SK-N-SH (cell line): ENCODE measurements around the gene ADAMTS9. TPM values are rescaled to one million over a fixed set of nuclear protein-coding genes. Genes with fewer than 3 reads are reported as not detected.

Experiments used
- CTCF ChIA-PET: fragments of 300-600, 350-600 bp; formaldehyde crosslinking; extraction: SDS; loops from one replicate; lab custom pipeline; 2021; lab: Yijun Ruan, JAX
- POLR2A ChIA-PET: fragments of 350-600 bp; sonication (Branson Sonifier 250); formaldehyde crosslinking; extraction: SDS; loops from one replicate; lab custom pipeline; 2020; ENCODE audit warnings: antibody characterized with exemption, inconsistent platforms; lab: Yijun Ruan, JAX
- DNase-seq: peaks from one replicate; pipeline ENCODE4 v3.0.0; 2012
- H2AFZ ChIP-seq: fragments of 200-600 bp; sonication (generic); 2 replicates; pipeline ENCODE4 v1.8.1; 2016; ENCODE audit warnings: antibody characterized with exemption, mild to moderate bottlenecking, low read depth
- H3F3A ChIP-seq: fragments of 200-600 bp; sonication (generic); replicated peaks from 2 replicates; pipeline ENCODE3; 2016; ENCODE audit warnings: antibody characterized with exemption, mild to moderate bottlenecking; ENCODE audit not compliant: insufficient read depth
- H3K27ac ChIP-seq, 2 experiments: fragments of 200-500 bp in 1 of 2; fragments of 200-600 bp in 1 of 2; sonication (Bioruptor generic) in 1 of 2; sonication (generic), shearing (Covaris generic) in 1 of 2; 2 replicates each; pipeline versions ENCODE4 v1.5.1 to v1.6.1; 2014 to 2016; ENCODE audit warnings: low read depth in 2 of 2, inconsistent platforms in 1 of 2, low read length in 1 of 2, mild to moderate bottlenecking in 1 of 2, mixed read lengths in 1 of 2
- H3K27me3 ChIP-seq: fragments of 200-600 bp; sonication (generic), shearing (Covaris generic); 2 replicates; pipeline ENCODE4 v1.6.1; 2016; ENCODE audit warnings: mixed run types; ENCODE audit not compliant: insufficient read depth
- H3K36me3 ChIP-seq, 2 experiments: fragments of 200-500 bp in 1 of 2; fragments of 200-600 bp in 1 of 2; sonication (Bioruptor generic) in 1 of 2; sonication (generic) in 1 of 2; replicated peaks in 1 of 2; 2 replicates each; pipeline versions ENCODE3 to v1.5.1; 2014 to 2016; ENCODE audit warnings: low read length in 1 of 2, mild to moderate bottlenecking in 1 of 2; ENCODE audit not compliant: insufficient read depth in 2 of 2, control insufficient read depth in 1 of 2
- H3K4me1 ChIP-seq, 2 experiments: fragments of 200-500 bp in 1 of 2; fragments of 200-600 bp in 1 of 2; sonication (Bioruptor generic) in 1 of 2; sonication (generic), shearing (Covaris generic) in 1 of 2; 2 replicates each; pipeline versions ENCODE4 v1.5.1 to v1.6.1; 2014 to 2016; ENCODE audit warnings: low read depth in 1 of 2, low read length in 1 of 2, mixed run types in 1 of 2; ENCODE audit not compliant: insufficient read depth in 2 of 2, control insufficient read depth in 1 of 2
- H3K4me2 ChIP-seq: fragments of 200-600 bp; sonication (generic), shearing (Covaris generic); 2 replicates; pipeline ENCODE4 v1.6.1; 2017; ENCODE audit warnings: mixed run types
- H3K4me3 ChIP-seq, 2 experiments: fragments of 200-500 bp in 1 of 2; fragments of 200-600 bp in 1 of 2; sonication (Bioruptor generic) in 1 of 2; sonication (generic), shearing (Covaris generic) in 1 of 2; 2 replicates each; pipeline versions ENCODE4 v1.5.1 to v1.8.1; 2014 to 2016; ENCODE audit warnings: low read depth in 2 of 2, inconsistent platforms in 1 of 2, low read length in 1 of 2, mild to moderate bottlenecking in 1 of 2, mixed read lengths in 1 of 2, moderate library complexity in 1 of 2
- H3K79me2 ChIP-seq: fragments of 200-600 bp; sonication (generic); 2 replicates; pipeline ENCODE4 v1.8.1; 2017; ENCODE audit warnings: mild to moderate bottlenecking; ENCODE audit not compliant: insufficient read depth
- H3K9ac ChIP-seq: fragments of 200-600 bp; sonication (generic); 2 replicates; pipeline ENCODE4 v1.6.1; 2017; ENCODE audit warnings: mixed run types
- H3K9me2 ChIP-seq: fragments of 200-600 bp; sonication (generic); 2 replicates; pipeline ENCODE4 v1.6.1; 2017; ENCODE audit warnings: mixed run types
- H3K9me3 ChIP-seq: fragments of 200-600 bp; sonication (generic); 2 replicates; pipeline ENCODE4 v1.6.1; 2017; ENCODE audit warnings: mixed run types, mild to moderate bottlenecking, moderate library complexity
- H4K20me1 ChIP-seq: fragments of 200-600 bp; sonication (generic); 2 replicates; pipeline ENCODE4 v1.6.1; 2017; ENCODE audit warnings: mild to moderate bottlenecking, mixed run types; ENCODE audit not compliant: insufficient read depth
- CHD2 ChIP-seq: fragments of 150-350 bp; IDR thresholded peaks from 2 replicates; pipeline ENCODE4 v1.6.1; 2018; ENCODE audit warnings: low read length; ENCODE audit not compliant: partially characterized antibody
- EP300 ChIP-seq, 2 experiments: IDR thresholded peaks; 2 replicates each; pipeline versions ENCODE4 v1.4.0 to v1.6.1; 2012; ENCODE audit warnings: borderline replicate concordance in 1 of 2, low read depth in 1 of 2, low read length in 1 of 2
- EZH2phosphoT487 ChIP-seq: fragments of 200-600 bp; sonication (generic); IDR thresholded peaks from 2 replicates; pipeline ENCODE4 v1.6.1; 2017; ENCODE audit warnings: low read depth, mixed run types, mild to moderate bottlenecking, antibody characterized with exemption, moderate library complexity, borderline replicate concordance
- FOXJ3 ChIP-seq: sonication (generic); formaldehyde crosslinking; IDR thresholded peaks from 2 replicates; pipeline ENCODE4 v1.5.1; 2020; ENCODE audit warnings: mild to moderate bottlenecking, missing genetic modification reagents
- FOXM1 ChIP-seq: IDR thresholded peaks from 2 replicates; pipeline ENCODE4 v1.4.0; 2012; ENCODE audit warnings: low read depth, mild to moderate bottlenecking
- GABPA ChIP-seq: IDR thresholded peaks from 2 replicates; pipeline ENCODE4 v1.4.0; 2012; ENCODE audit warnings: low read depth, mild to moderate bottlenecking
- GATA2 ChIP-seq: sonication (generic); formaldehyde crosslinking; IDR thresholded peaks from 2 replicates; pipeline ENCODE4 v1.5.0; 2020; ENCODE audit warnings: mild to moderate bottlenecking, missing genetic modification reagents
- NFIC ChIP-seq: IDR thresholded peaks from 2 replicates; pipeline ENCODE4 v1.4.0; 2012; ENCODE audit warnings: borderline replicate concordance
- NRF1 ChIP-seq: IDR thresholded peaks from 2 replicates; pipeline ENCODE4 v1.6.1; 2012; ENCODE audit warnings: low read depth, mild to moderate bottlenecking, low read length
- POLR2AphosphoS5 ChIP-seq: IDR thresholded peaks from 2 replicates; pipeline ENCODE4 v1.6.1; 2012; ENCODE audit warnings: low read depth, low read length
- RAD21 ChIP-seq: IDR thresholded peaks from 2 replicates; pipeline ENCODE4 v1.6.1; 2012; ENCODE audit warnings: mild to moderate bottlenecking, low read length
- RCOR1 ChIP-seq: fragments of 150-350 bp; IDR thresholded peaks from 2 replicates; pipeline ENCODE4 v1.6.1; 2017; ENCODE audit warnings: antibody characterized with exemption, low read length
- RFX5 ChIP-seq: IDR thresholded peaks from 2 replicates; pipeline ENCODE4 v1.6.1; 2012; ENCODE audit warnings: mild to moderate bottlenecking, improper control_type of control experiment, low read length
- RXRA ChIP-seq: IDR thresholded peaks from 2 replicates; pipeline ENCODE4 v1.4.0; 2012; ENCODE audit warnings: low read depth, mild to moderate bottlenecking, borderline replicate concordance
- SIN3A ChIP-seq: IDR thresholded peaks from 2 replicates; pipeline ENCODE4 v1.6.1; 2012; ENCODE audit warnings: low read depth, mild to moderate bottlenecking, low read length, moderate library complexity, borderline replicate concordance
- TAF1 ChIP-seq: IDR thresholded peaks from 2 replicates; pipeline ENCODE4 v1.6.1; 2012; ENCODE audit warnings: low read depth, mild to moderate bottlenecking, low read length, moderate library complexity, borderline replicate concordance
- TCF12 ChIP-seq: IDR thresholded peaks from 2 replicates; pipeline ENCODE4 v1.4.0; 2012
- TEAD4 ChIP-seq: IDR thresholded peaks from 2 replicates; pipeline ENCODE4 v1.4.0; 2012; ENCODE audit warnings: mild to moderate bottlenecking, borderline replicate concordance; ENCODE audit not compliant: insufficient read depth
- WGBS: methylation state at CpG from one replicate; pipeline ENCODE4 v1.1.6; 2017; ENCODE audit warnings: low lambda C conversion rate; 5-methylcytosine and 5-hydroxymethylcytosine counted together
- polyA plus RNA-seq, 3 experiments: library from polyadenylated mRNA; depleted of rRNA; stranded (reverse); fragments of >200 nt; gene quantifications; 2 replicates each; pipeline ENCODE4 v1.2.3, GENCODE V29; 2012
- TF ChIP-seq, protein P1 (sequence below): IDR thresholded peaks from 2 replicates; pipeline ENCODE4 v1.4.0; 2012; ENCODE audit warnings: low read depth, borderline replicate concordance
- TF ChIP-seq, protein P2 (sequence below): fragments of 150-350 bp; IDR thresholded peaks from 2 replicates; pipeline ENCODE4 v1.6.1; 2017; ENCODE audit warnings: antibody characterized with exemption, low read length, low read depth, borderline replicate concordance
- TF ChIP-seq, protein P3 (sequence below): IDR thresholded peaks from 2 replicates; pipeline ENCODE4 v1.4.0; 2012; ENCODE audit warnings: low read depth
- TF ChIP-seq, protein P4 (sequence below): IDR thresholded peaks from 2 replicates; pipeline ENCODE4 v1.4.0; 2012; ENCODE audit warnings: low read depth, borderline replicate concordance

Gene ADAMTS9
- polyA plus RNA-seq, 1 of the 3 experiments (the other 2 are of a cell fraction) = 4.1 TPM

DNA sequence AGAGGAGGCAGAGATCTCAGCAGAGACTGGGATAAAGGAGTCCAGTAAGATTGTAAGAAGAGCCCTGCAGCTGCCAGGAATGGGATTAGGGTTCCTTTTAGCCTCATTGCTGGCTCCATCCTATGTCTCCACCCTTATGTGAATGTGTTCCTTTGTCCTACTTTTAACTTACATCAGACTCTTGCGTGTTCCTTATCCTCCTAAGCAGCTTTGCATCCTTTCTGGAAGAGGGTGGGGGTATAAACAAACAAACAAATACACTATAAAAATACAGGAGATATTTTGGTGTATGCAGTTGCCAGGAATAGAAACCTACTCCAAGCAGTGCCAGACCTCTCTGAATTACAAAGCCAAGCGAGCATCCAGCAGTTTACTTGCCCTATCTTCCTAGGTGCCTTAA lies 194.7 kb downstream of the ADAMTS9 start:
- Histone ChIP-seq H3K27ac (no peak overlapping the region), H3K4me2 (no peak overlapping the region), H3K4me3 (no peak overlapping the region), H3K9ac (no peak overlapping the region), H3K79me2 (no peaks in the 10 kb centered on the region), H3K36me3 (no peaks in the 10 kb centered on the region), H2AFZ (no peak overlapping the region), H3K9me3 (no peaks in the 10 kb centered on the region), H3K27me3 (peaks cover 8% of the 10 kb centered on the region; the same call in 1 of the 2 replicates), H3K4me1 (peaks cover 0 to 36% of the 10 kb centered on the region in 2 experiments; a peak in 2 of 4 replicates), H4K20me1 (no peaks in the 10 kb centered on the region), H3F3A (no peaks in the 10 kb centered on the region), H3K9me2 (no peaks in the 10 kb centered on the region)
- ChIA-PET POLR2A (no interaction called here), CTCF (interaction anchor here (1.0 to 3.9 kb wide), 3 partner anchors 8 to 469 kb away, joined by 3 to 21 read pairs (median 9); no protein-coding TSS in a partner anchor)
- TF ChIP-seq GABPA (no peak), NFIC (no peak), EP300 (IDR thresholded peaks at IDR 0.05; ENCODE audit: borderline replicate concordance in 1 of 2, low read depth in 1 of 2, low read length in 1 of 2) (no peak), CHD2 (no peak), RFX5 (no peak), POLR2AphosphoS5 (no peak), RXRA (no peak), NRF1 (no peak), RAD21 (no peak), EZH2phosphoT487 (no peak), TAF1 (no peak), FOXJ3 (CRISPR knock-in tag) (no peak)
- TF ChIP-seq, protein P1, sequence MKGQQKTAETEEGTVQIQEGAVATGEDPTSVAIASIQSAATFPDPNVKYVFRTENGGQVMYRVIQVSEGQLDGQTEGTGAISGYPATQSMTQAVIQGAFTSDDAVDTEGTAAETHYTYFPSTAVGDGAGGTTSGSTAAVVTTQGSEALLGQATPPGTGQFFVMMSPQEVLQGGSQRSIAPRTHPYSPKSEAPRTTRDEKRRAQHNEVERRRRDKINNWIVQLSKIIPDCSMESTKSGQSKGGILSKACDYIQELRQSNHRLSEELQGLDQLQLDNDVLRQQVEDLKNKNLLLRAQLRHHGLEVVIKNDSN = no peak
- TF ChIP-seq, protein P2, sequence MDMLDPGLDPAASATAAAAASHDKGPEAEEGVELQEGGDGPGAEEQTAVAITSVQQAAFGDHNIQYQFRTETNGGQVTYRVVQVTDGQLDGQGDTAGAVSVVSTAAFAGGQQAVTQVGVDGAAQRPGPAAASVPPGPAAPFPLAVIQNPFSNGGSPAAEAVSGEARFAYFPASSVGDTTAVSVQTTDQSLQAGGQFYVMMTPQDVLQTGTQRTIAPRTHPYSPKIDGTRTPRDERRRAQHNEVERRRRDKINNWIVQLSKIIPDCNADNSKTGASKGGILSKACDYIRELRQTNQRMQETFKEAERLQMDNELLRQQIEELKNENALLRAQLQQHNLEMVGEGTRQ = no peak
- TF ChIP-seq, protein P3, sequence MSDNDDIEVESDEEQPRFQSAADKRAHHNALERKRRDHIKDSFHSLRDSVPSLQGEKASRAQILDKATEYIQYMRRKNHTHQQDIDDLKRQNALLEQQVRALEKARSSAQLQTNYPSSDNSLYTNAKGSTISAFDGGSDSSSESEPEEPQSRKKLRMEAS = no peak
- DNase-seq = no peak
- 66% methylated on average over 2 of the region's 2 CpGs for WGBS

DNA sequence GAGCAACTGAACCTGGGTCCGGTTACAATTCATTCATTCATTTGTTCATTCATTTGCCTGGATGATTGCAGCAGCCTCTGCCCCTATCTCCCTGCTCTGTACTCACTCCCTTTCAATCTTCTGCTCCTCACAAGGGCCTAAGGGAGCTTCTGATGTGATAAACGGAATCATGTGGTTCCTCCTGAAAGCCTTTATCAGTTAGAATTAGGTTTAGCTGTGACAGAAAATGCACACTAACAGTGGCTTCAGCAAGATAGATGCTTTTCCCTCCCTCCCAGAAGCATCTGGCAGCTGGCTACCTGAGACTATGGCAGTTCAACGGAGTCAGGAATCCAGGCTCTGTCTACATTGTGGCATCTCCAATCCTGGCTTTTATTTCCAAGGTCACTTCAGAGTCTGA lies 196.0 kb downstream of the ADAMTS9 start:
- 56% methylated on average over 3 of the region's 3 CpGs for WGBS
- H3K9me2 ChIP-seq = no peaks in the 10 kb centered on the region
- no peak overlapping the region for H3K4me3 ChIP-seq
- peak; percentile 57 for DNase-seq
- H3K27ac ChIP-seq = peak overlapping the region in 1 of 2 experiments; percentile 12; a peak in 1 of 4 replicates
- POLR2A ChIA-PET = no interaction called here
- CTCF ChIA-PET = interaction anchor here (1.6 to 3.0 kb wide), 3 partner anchors 41 to 468 kb away, joined by 4 to 9 read pairs (median 5); no protein-coding TSS in a partner anchor
- no peaks in the 10 kb centered on the region for H4K20me1 ChIP-seq
- H3K27me3 ChIP-seq = peaks cover 8% of the 10 kb centered on the region; the same call in 1 of the 2 replicates
- no peaks in the 10 kb centered on the region for H3K79me2 ChIP-seq
- H3K9ac ChIP-seq = no peak overlapping the region
- no peaks in the 10 kb centered on the region for H3K9me3 ChIP-seq
- no peak overlapping the region for H3K4me2 ChIP-seq
- peak; percentile 85; the same call in 1 of the 2 replicates for TF ChIP-seq RCOR1
- TF ChIP-seq GATA2 (CRISPR knock-in tag) = peak; percentile 87
- TF ChIP-seq, protein P3 = no peak
- TF ChIP-seq, protein P4, sequence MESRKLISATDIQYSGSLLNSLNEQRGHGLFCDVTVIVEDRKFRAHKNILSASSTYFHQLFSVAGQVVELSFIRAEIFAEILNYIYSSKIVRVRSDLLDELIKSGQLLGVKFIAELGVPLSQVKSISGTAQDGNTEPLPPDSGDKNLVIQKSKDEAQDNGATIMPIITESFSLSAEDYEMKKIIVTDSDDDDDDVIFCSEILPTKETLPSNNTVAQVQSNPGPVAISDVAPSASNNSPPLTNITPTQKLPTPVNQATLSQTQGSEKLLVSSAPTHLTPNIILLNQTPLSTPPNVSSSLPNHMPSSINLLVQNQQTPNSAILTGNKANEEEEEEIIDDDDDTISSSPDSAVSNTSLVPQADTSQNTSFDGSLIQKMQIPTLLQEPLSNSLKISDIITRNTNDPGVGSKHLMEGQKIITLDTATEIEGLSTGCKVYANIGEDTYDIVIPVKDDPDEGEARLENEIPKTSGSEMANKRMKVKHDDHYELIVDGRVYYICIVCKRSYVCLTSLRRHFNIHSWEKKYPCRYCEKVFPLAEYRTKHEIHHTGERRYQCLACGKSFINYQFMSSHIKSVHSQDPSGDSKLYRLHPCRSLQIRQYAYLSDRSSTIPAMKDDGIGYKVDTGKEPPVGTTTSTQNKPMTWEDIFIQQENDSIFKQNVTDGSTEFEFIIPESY = no peak
- TF ChIP-seq SIN3A = no peak
- TF ChIP-seq EP300 (IDR thresholded peaks at IDR 0.05; ENCODE audit: borderline replicate concordance in 1 of 2, low read depth in 1 of 2, low read length in 1 of 2) = peak in 1 of 2 experiments; percentile 72; a peak in 1 of 4 replicates
- no peak for TF ChIP-seq POLR2AphosphoS5
- TF ChIP-seq TEAD4 = no peak
- TF ChIP-seq, protein P1 = no peak
- no peak for TF ChIP-seq TCF12
- no peak for TF ChIP-seq TAF1
- TF ChIP-seq FOXM1 = no peak
- no peak for TF ChIP-seq RFX5
- no peaks in the 10 kb centered on the region for H3K36me3 ChIP-seq
- no peak overlapping the region for H2AFZ ChIP-seq
- no peaks in the 10 kb centered on the region for H3F3A ChIP-seq
- H3K4me1 ChIP-seq = peaks cover 0 to 36% of the 10 kb centered on the region in 2 experiments; a peak in 2 of 4 replicates
